LHCN-M2 (cell line): ENCODE measurements around the gene LAMTOR4. TPM values are rescaled to one million over a fixed set of nuclear protein-coding genes. Genes with fewer than 3 reads are reported as not detected.
"Not testable (repeated sequence)": the region's sequence is repeated elsewhere in the genome, so short reads cannot be mapped to it uniquely, and the experiment has no call there.

Experiments
- DNase-seq: peaks from one replicate; pipeline ENCODE4 v3.0.0-alpha.2; 2012; ENCODE audit warnings: low read depth
- total RNA-seq: library from RNA; depleted of rRNA; stranded (reverse); fragments of >200 nt; gene quantifications from 2 replicates; pipeline ENCODE4 v1.2.3, GENCODE V29; 2014

Gene LAMTOR4
- total RNA-seq, 1 experiment from 2014 or later = 202 TPM

- no peak for DNase-seq
These were observed 21.6 kb downstream of the LAMTOR4 start for GRCh38 chr7:100170101-100170897.

DNA sequence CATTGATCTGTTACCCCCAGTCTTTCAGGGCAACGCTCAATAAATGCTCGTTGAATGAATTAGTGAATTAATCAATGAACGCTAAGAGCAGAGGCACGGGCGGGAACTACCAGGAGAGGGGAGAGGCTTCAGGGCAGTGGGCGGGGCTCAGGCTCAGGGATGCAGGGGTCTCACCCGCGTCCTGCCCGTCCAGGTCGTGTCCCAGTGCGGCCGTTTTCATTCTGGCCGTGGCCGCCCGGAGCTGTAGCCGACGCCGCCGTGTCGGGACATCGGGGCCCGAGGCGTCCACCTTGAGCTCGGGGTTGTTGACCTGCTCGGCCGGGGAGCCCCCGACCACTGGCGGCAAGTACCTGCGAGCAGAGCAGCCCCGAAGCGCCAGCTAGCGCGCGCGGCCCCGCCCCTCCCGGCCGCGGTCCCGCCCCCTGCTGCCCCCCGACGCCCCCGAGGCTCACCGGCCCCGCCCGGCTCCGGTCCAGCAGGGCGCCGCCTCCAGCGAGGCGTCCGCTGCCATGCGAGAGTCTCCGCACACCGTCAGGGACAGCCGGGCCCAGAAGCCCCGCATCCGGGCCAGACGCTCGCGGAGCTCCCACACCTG lies 22.5 kb downstream of the LAMTOR4 start:
- DNase-seq = no peak

GRCh38 chr7:100171840-100172239 lies 23.1 kb downstream of the LAMTOR4 start:
- no peak for DNase-seq

- DNase-seq = no peak
These were observed 25.2 kb downstream of the LAMTOR4 start for GRCh38 chr7:100173806-100174495.

- DNase-seq = no peak
These were observed 25.9 kb downstream of the LAMTOR4 start for GRCh38 chr7:100174582-100174981.

- DNase-seq = no peak
These were observed 26.7 kb downstream of the LAMTOR4 start for GRCh38 chr7:100175296-100175935.

DNA sequence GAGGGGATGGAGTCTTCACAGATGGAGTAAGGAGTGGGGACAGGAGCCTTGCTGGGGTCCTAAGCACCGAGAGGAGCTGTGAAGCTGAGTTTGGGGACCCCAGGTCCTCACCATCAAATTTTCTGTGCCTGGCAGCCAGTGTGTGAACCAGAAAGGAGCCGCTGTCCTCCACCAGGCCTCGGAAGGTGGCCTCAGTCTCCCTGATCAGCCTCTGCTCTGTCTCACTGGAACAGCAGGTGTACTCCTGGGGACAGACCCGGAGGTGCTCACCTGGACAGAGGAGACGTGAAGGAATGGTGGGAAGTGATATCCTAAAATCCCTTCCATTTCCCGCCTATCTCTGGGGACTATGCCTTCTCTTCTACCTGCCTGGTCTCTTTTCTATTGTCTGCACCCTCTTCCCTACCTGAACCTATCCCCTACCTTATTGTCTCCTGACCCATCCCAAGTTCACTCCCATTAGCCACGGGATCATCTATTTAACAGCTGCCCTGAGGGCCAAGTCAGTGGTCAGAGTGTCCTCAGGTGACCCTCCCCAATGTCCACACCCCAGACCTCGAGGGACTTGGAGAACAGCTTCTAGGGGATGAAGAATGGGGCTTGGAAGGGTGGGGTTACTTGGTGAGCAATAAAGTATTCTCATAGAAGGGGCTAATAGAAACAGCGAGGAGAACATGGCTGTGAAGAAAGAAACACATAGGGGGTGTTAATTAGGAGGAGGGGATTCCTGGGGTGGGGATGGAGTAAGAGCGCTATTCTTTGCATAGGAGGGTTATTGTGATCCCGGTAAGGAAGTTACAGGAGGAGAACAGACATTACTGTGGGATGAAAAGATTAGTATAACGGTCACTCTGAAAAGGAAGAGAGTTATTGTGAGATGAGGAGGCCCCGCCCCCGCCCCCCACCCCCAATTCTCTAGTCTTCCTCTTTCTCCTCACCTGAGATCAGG lies 27.7 kb downstream of the LAMTOR4 start:
- DNase-seq = peak; percentile 14

DNA sequence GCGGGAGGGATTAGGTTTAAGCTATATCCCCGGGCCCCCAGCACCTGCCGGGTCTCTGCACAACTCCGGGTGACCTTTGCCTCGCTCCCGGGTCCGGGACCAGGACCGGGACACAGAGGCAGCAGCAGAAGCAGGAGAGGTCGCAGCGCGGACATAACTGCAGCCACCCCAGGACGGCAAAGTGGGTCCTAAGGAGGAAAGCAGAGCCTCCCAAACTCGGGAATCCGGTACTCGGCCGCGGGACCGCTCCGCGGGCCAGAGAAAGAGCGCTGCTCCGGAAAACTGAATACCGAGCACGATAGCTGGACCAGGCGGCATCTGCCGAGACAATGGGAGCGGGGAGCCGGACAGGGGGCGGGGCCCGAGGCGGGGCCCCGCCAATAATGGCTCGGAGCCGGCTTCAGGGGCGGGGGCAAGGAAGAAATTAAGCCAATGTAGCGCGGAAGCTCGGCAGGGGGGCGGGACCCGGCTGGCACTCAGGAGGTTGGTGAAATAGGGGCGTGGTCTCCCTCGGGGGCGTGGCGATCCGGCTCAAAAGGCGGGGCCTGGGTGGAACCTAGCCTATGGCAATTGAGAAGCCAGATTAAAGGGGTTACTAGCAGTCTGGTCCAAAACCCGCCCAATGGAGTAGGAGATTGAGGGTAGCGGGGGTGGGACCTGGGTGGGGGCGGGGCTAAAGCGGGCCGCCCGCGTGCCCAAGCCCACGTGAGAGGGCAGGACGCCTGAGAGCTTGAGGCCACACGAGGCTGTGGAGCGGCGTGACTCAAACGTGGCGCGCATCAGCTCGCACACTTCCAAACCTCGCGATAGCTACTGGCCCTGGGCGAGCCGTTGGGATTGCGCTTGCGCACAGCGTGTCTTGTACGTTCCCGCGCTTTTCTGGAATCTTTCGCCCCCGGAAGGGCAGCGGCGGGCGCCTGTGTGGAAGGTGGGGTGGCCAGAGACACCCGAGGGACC lies 28.6 kb downstream of the LAMTOR4 start, which contains the start of the genes GPC2 and STAG3:
TSS of gene GPC2 (minus strand) at position 337 of the 957 bp plus-strand sequence. CDS start at position 155, 182 bp downstream.
TSS of gene STAG3 (plus strand) at position 874 of the 957 bp plus-strand sequence. CDS start 2,639 bp downstream, outside the sequence.
- peak; percentile 97 for DNase-seq

GRCh38 chr7:100180084-100180483 lies 31.4 kb downstream of the LAMTOR4 start:
- not testable (repeated sequence) for DNase-seq

DNA sequence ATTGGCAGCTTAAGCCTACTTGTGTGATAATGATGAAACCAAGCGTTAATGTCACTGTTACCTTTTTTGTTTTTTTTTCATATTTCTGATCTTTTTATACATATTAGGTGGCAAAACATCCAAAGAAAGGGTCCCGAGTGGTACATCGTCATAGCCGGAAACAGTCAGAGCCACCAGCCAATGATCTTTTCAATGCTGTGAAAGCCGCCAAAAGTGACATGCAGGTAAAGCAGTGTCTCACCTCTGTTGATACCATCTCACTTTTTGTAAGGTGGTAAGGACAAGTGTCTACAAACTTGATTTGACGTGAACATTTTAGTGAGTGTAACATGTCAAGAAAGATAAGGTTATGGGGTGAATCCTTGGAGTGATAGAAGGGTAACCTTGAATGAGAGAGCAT lies 33.9 kb downstream of the LAMTOR4 start:
- DNase-seq = not testable (repeated sequence)

GRCh38 chr7:100183090-100183489 lies 34.4 kb downstream of the LAMTOR4 start:
- DNase-seq = not testable (repeated sequence)

DNA sequence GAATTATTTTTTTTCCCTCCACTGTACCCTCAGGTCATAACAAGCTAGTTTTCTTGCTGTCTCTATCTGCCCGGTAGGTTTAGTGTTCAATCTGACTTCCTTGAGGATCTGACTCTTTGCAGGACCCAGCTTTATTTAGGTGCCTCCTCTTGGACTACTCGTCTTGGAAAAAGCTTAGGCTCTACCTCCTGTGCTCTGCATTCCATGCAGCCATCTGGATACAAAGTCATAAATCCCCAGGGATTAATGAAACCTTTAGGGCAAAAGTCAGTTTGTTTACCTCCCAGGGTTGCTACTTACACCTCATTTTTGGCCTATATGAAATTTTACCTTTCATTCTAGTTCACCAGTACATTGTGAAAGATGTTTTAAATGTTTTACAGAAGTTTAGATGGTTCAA lies 37.0 kb downstream of the LAMTOR4 start:
- no peak for DNase-seq

GRCh38 chr7:100189061-100189460 lies 40.3 kb downstream of the LAMTOR4 start:
- no peak for DNase-seq

DNA sequence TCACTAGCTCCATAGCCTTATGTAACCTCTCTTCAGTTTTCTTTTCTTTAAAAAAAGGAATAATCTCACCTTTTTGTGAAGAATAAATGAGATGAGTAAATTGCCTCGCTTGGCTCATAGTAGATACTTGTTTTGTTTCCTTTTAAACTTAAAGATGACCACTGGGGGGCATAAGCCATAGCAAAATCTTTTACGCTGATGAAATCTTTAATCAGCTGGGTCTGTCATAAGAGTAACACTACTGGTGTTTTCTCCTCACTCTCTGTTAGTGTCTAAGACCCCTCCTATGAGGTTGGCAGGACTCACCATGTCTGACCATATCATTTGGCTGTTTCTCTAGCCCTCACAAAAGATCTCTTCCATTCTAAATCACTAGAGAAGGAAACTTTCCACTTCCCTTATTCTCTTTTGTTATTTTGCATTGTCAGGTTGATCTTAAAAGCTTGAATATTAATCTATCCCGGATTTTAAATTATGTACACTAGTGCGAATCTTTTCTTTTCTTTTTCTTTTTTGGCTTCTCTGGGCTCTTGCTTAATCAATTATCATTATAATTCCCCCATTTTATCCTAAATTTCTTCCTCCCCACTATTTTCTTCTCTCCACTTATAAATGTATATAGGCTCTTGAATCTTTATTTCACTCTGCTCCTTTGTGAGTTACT lies 41.5 kb downstream of the LAMTOR4 start:
- DNase-seq = peak; percentile 43

DNA sequence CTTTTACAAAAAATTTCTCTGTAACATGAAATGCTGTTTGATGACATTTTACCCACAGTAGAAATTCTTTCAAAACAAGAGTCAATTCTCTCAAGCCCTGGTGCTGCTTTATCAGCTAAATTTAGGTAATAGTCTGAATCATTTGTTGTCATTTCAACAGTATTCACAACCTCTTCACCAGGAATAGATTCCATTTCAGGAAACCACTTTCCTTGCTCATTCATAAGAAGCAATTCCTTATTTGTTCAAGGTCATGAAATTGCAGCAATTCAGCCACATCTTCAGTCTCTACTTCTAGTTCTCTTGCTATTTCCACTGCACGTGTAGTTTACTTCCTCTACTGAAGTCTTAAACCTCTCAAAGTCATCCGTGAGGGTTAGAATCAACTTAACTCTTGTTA lies 43.1 kb downstream of the LAMTOR4 start:
- DNase-seq = peak; percentile 34

- not testable (repeated sequence) for DNase-seq
These were observed 43.7 kb downstream of the LAMTOR4 start for GRCh38 chr7:100192281-100192862.

GRCh38 chr7:100192969-100193368 lies 44.3 kb downstream of the LAMTOR4 start:
- no peak for DNase-seq

- DNase-seq = no peak
These were observed 46.5 kb downstream of the LAMTOR4 start for GRCh38 chr7:100195222-100195621.
